Right lobe of liver (tissue), 4 donors: ENCODE data around the gene ARID5B.

ENCODE experiments used
- POLR2A ChIP-seq: fragments of 450-650 bp; IDR thresholded peaks from one replicate; pipeline ENCODE4 v1.6.1; 2017; ENCODE audit warnings: antibody characterized with exemption, mild to moderate bottlenecking
- TF ChIP-seq, protein P1 (sequence below), 4 donors: fragments of 200-600 bp in 3 of 4; fragments of 450-650 bp in 1 of 4; IDR thresholded peaks; one replicate each; pipeline versions ENCODE4 v1.5.1 to v1.8.0; 2016 to 2022; ENCODE audit warnings: antibody characterized with exemption in 4 of 4, mild to moderate bottlenecking in 2 of 4
- donor health status: DM: no; HTN: no; CAD: no.
- donor health status: DM: no; HTN: no; CAD: no.
- donor health status: DM: no; HTN: yes; CAD: no.

DNA sequence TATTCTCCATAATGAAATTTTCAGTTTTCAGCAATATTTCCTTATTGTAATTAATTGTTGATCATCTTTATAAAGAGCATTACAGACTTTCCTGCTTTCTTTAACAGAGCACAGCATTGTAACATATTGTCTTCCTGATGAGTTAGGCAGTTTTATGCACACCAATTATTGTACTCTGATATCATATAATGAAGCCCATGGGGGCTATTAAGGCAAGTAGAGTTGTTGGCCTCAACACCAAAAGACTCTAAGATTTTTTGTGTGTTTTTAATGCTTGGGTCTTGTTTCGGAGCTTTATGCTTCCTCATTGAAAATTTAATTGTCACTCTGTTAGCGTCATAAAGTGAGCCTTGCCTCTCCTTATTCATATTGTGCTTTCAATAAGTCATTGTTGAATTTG is 49.2 kb upstream of the ARID5B start:
- no peak for TF ChIP-seq POLR2A
- TF ChIP-seq, protein P1, sequence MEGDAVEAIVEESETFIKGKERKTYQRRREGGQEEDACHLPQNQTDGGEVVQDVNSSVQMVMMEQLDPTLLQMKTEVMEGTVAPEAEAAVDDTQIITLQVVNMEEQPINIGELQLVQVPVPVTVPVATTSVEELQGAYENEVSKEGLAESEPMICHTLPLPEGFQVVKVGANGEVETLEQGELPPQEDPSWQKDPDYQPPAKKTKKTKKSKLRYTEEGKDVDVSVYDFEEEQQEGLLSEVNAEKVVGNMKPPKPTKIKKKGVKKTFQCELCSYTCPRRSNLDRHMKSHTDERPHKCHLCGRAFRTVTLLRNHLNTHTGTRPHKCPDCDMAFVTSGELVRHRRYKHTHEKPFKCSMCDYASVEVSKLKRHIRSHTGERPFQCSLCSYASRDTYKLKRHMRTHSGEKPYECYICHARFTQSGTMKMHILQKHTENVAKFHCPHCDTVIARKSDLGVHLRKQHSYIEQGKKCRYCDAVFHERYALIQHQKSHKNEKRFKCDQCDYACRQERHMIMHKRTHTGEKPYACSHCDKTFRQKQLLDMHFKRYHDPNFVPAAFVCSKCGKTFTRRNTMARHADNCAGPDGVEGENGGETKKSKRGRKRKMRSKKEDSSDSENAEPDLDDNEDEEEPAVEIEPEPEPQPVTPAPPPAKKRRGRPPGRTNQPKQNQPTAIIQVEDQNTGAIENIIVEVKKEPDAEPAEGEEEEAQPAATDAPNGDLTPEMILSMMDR (IDR thresholded peaks at IDR 0.05): no peak
